K562 (cell line): ENCODE measurements around the gene CHD3. TPM values are rescaled to one million over a fixed set of nuclear protein-coding genes. Genes with fewer than 3 reads are reported as not detected.
A peak's percentile ranks its signal among the peaks of the same experiment; 100 is the strongest.

Source experiments
- CREBBP ChIP-seq: IDR thresholded peaks from one replicate; pipeline ENCODE4 v1.6.1; 2012; ENCODE audit warnings: low read depth, mild to moderate bottlenecking, control low read depth, inconsistent platforms, low read length
- CTBP1 ChIP-seq: fragments of 450-650 bp; IDR thresholded peaks from 2 replicates; pipeline ENCODE4 v1.6.1; 2016; ENCODE audit warnings: borderline replicate concordance
- EP300 ChIP-seq: IDR thresholded peaks from 2 replicates; pipeline ENCODE4 v1.6.1; 2012; ENCODE audit warnings: low read length, improper control_type of control experiment
- ETV6 ChIP-seq, 3 experiments: fragments of 150-350 bp in 1 of 3; sonication (generic) in 1 of 3; formaldehyde crosslinking in 1 of 3; IDR thresholded peaks; 2 replicates each; pipeline versions ENCODE4 v1.6.1 to v1.8.0; 2014 to 2022; ENCODE audit warnings: borderline replicate concordance in 2 of 3, low read depth in 2 of 3, antibody characterized with exemption in 1 of 3, low read length in 1 of 3, mild to moderate bottlenecking in 1 of 3, missing genetic modification reagents in 1 of 3
- FIP1L1 ChIP-seq: fragments of 200-400 bp; formaldehyde crosslinking; IDR thresholded peaks from 2 replicates; pipeline ENCODE4 v1.6.1; 2018; ENCODE audit warnings: mild to moderate bottlenecking, low read depth, low read length; ENCODE audit not compliant: poor library complexity, severe bottlenecking
- GTF2F1 ChIP-seq: IDR thresholded peaks from 2 replicates; pipeline ENCODE4 v1.6.1; 2011; ENCODE audit warnings: low read depth, low read length, improper control_type of control experiment
- HDAC3 ChIP-seq: fragments of 450-650 bp; IDR thresholded peaks from 2 replicates; pipeline ENCODE4 v1.6.1; 2018; ENCODE audit warnings: borderline replicate concordance, mild to moderate bottlenecking, moderate library complexity; ENCODE audit not compliant: partially characterized antibody
- MEIS2 ChIP-seq: fragments of 450-650 bp; IDR thresholded peaks from 2 replicates; pipeline ENCODE4 v1.6.1; 2014; ENCODE audit warnings: mild to moderate bottlenecking; ENCODE audit not compliant: partially characterized antibody
- NR4A1 ChIP-seq, 2 experiments: fragments of 250-450 bp in 1 of 2; fragments of 450-650 bp in 1 of 2; sonication (Bioruptor Pico) in 1 of 2; IDR thresholded peaks; 2 replicates each; pipeline versions ENCODE4 v1.4.0 to v1.6.1; 2016 to 2020; ENCODE audit warnings: mild to moderate bottlenecking in 2 of 2, missing compliant biosample characterization in 1 of 2, missing genetic modification characterization in 1 of 2, moderate library complexity in 1 of 2
- PCBP2 ChIP-seq: fragments of 200-400 bp; formaldehyde crosslinking; IDR thresholded peaks from 2 replicates; pipeline ENCODE4 v1.6.1; 2018; ENCODE audit warnings: low read length, low read depth, mild to moderate bottlenecking, moderate library complexity; ENCODE audit not compliant: poor library complexity, severe bottlenecking
- RFX5 ChIP-seq: IDR thresholded peaks from 2 replicates; pipeline ENCODE4 v1.6.1; 2011; ENCODE audit warnings: low read depth, mild to moderate bottlenecking, improper control_type of control experiment, low read length
- RFX7 ChIP-seq: fragments of 250-450 bp; sonication (Bioruptor Pico); IDR thresholded peaks from 2 replicates; pipeline ENCODE4 v1.5.1; 2021; ENCODE audit warnings: mild to moderate bottlenecking
- SETDB1 ChIP-seq: IDR thresholded peaks from one replicate; pipeline ENCODE4 v1.6.1; 2012; ENCODE audit warnings: low read length, control low read depth, inconsistent platforms
- SREBF2 ChIP-seq: sonication (generic); formaldehyde crosslinking; IDR thresholded peaks from 2 replicates; pipeline ENCODE4 v1.4.0; 2020; ENCODE audit warnings: mild to moderate bottlenecking, missing genetic modification reagents
- ZFPM2 ChIP-seq: fragments of 250-450 bp; sonication (Bioruptor Pico); IDR thresholded peaks from 2 replicates; pipeline ENCODE4 v1.5.1; 2022; ENCODE audit warnings: mild to moderate bottlenecking
- ZNF212 ChIP-seq: fragments of 450-650 bp; formaldehyde crosslinking; IDR thresholded peaks from 2 replicates; pipeline ENCODE4 v1.4.0; 2020; ENCODE audit warnings: mild to moderate bottlenecking
- ZNF263 ChIP-seq: sonication (generic); formaldehyde crosslinking; IDR thresholded peaks from 2 replicates; pipeline ENCODE4 v1.8.0; 2022; ENCODE audit warnings: mild to moderate bottlenecking, missing genetic modification reagents, borderline replicate concordance
- ZNF696 ChIP-seq: fragments of 250-450 bp; sonication (Bioruptor Pico); conservative IDR thresholded peaks from 2 replicates; pipeline ENCODE4 v1.4.0; 2020; ENCODE audit warnings: mild to moderate bottlenecking, moderate library complexity
- polyA plus RNA-seq, 8 experiments: library from polyadenylated mRNA; depleted of rRNA in 4 of 8; stranded (reverse) in 5 of 8; unstranded in 3 of 8; fragments of >200 nt; fragmentation: Nextera tagmentation in 2 of 8; fragmentation: Illumina TruSeq in 1 of 8; extraction: Ambion mirVana in 2 of 8; extraction: Trizol in 1 of 8; gene quantifications; 2 replicates each; pipeline versions ENCODE4 v1.2.1 to v1.2.3, GENCODE V29; 2011 to 2014; ENCODE audit warnings: inconsistent platforms in 1 of 8, missing spikeins in 1 of 8
- total RNA-seq, 7 experiments: library from RNA; depleted of rRNA in 6 of 7; stranded (reverse); fragments of >200 nt in 6 of 7; fragmentation: Illumina TruSeq in 2 of 7; extraction: Trizol in 2 of 7; gene quantifications; 2 replicates each; pipeline versions ENCODE4 v1.2.1 to v1.2.3, GENCODE V29; 2011 to 2021; ENCODE audit warnings: low replicate concordance in 1 of 7
- TF ChIP-seq, protein P1 (sequence below): sonication (generic); formaldehyde crosslinking; IDR thresholded peaks from 2 replicates; pipeline ENCODE4 v1.8.1; 2023; ENCODE audit warnings: mild to moderate bottlenecking, missing genetic modification reagents
- TF ChIP-seq, protein P2 (sequence below): fragments of 200-800 bp; sonication (Bioruptor generic); IDR thresholded peaks from 2 replicates; pipeline ENCODE4 v1.6.1; 2017; ENCODE audit warnings: missing genetic modification characterization, missing compliant biosample characterization
- TF ChIP-seq, protein P3 (sequence below): fragments of 450-650 bp; IDR thresholded peaks from 2 replicates; pipeline ENCODE4 v1.6.1; 2016
- TF ChIP-seq, protein P4 (sequence below): fragments of 200-800 bp; sonication (Bioruptor generic); IDR thresholded peaks from 2 replicates; pipeline ENCODE4 v1.6.1; 2017; ENCODE audit warnings: missing genetic modification characterization, missing compliant biosample characterization

CHD3 gene
- total and polyA plus RNA-seq, 9 of the 15 experiments (the other 6 are each of a cell fraction or from before 2014, with no cell fraction given): 0.39 to 38.2 (median 21.2) TPM

DNA sequence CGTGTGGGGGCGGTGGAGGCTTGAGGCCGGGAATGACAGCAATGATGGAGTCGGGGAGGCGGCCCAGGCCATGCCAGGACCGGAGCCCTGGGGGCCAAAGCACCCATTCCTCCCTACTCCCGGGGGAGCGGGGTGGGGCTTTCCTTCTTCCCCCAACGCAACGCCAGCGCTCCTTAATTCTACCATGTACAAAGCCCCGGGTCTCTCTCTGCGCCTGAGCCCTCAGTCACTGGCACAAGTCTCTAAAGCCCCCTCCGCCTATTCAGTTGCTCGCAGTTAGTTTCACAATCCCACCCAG is 27.7 kb downstream of the CHD3 start (continued):
- TF ChIP-seq RFX7 (no peak), HDAC3 (no peak), ZNF696 (CRISPR knock-in tag) (no peak), ZFPM2 (CRISPR knock-in tag) (no peak), RFX5 (no peak), ETV6 (IDR thresholded peaks at IDR 0.05; ENCODE audit: borderline replicate concordance in 1 of 2, low read depth in 2 of 2, low read length in 1 of 2) (no peak), ETV6 (CRISPR knock-in tag; IDR thresholded peaks at IDR 0.05; ENCODE audit: borderline replicate concordance) (no peak), GTF2F1 (no peak), ZNF212 (CRISPR knock-in tag) (no peak), MEIS2 (no peak), EP300 (no peak), SREBF2 (CRISPR knock-in tag) (no peak), CREBBP (no peak), PCBP2 (no peak), ZNF263 (CRISPR knock-in tag) (no peak), CTBP1 (no peak), FIP1L1 (no peak), SETDB1 (no peak), NR4A1 (CRISPR knock-in tag; IDR thresholded peaks at IDR 0.05) (no peak), NR4A1 (tag; IDR thresholded peaks at IDR 0.05) (no peak)
- TF ChIP-seq, protein P1, sequence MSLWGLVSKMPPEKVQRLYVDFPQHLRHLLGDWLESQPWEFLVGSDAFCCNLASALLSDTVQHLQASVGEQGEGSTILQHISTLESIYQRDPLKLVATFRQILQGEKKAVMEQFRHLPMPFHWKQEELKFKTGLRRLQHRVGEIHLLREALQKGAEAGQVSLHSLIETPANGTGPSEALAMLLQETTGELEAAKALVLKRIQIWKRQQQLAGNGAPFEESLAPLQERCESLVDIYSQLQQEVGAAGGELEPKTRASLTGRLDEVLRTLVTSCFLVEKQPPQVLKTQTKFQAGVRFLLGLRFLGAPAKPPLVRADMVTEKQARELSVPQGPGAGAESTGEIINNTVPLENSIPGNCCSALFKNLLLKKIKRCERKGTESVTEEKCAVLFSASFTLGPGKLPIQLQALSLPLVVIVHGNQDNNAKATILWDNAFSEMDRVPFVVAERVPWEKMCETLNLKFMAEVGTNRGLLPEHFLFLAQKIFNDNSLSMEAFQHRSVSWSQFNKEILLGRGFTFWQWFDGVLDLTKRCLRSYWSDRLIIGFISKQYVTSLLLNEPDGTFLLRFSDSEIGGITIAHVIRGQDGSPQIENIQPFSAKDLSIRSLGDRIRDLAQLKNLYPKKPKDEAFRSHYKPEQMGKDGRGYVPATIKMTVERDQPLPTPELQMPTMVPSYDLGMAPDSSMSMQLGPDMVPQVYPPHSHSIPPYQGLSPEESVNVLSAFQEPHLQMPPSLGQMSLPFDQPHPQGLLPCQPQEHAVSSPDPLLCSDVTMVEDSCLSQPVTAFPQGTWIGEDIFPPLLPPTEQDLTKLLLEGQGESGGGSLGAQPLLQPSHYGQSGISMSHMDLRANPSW (CRISPR knock-in tag): no peak
- TF ChIP-seq, protein P2, sequence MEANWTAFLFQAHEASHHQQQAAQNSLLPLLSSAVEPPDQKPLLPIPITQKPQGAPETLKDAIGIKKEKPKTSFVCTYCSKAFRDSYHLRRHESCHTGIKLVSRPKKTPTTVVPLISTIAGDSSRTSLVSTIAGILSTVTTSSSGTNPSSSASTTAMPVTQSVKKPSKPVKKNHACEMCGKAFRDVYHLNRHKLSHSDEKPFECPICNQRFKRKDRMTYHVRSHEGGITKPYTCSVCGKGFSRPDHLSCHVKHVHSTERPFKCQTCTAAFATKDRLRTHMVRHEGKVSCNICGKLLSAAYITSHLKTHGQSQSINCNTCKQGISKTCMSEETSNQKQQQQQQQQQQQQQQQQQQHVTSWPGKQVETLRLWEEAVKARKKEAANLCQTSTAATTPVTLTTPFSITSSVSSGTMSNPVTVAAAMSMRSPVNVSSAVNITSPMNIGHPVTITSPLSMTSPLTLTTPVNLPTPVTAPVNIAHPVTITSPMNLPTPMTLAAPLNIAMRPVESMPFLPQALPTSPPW (CRISPR knock-in tag): no peak
- TF ChIP-seq, protein P3, sequence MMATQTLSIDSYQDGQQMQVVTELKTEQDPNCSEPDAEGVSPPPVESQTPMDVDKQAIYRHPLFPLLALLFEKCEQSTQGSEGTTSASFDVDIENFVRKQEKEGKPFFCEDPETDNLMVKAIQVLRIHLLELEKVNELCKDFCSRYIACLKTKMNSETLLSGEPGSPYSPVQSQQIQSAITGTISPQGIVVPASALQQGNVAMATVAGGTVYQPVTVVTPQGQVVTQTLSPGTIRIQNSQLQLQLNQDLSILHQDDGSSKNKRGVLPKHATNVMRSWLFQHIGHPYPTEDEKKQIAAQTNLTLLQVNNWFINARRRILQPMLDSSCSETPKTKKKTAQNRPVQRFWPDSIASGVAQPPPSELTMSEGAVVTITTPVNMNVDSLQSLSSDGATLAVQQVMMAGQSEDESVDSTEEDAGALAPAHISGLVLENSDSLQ: peak; percentile 40
- TF ChIP-seq, protein P4, sequence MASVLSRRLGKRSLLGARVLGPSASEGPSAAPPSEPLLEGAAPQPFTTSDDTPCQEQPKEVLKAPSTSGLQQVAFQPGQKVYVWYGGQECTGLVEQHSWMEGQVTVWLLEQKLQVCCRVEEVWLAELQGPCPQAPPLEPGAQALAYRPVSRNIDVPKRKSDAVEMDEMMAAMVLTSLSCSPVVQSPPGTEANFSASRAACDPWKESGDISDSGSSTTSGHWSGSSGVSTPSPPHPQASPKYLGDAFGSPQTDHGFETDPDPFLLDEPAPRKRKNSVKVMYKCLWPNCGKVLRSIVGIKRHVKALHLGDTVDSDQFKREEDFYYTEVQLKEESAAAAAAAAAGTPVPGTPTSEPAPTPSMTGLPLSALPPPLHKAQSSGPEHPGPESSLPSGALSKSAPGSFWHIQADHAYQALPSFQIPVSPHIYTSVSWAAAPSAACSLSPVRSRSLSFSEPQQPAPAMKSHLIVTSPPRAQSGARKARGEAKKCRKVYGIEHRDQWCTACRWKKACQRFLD (CRISPR knock-in tag): peak; percentile 27; the same call in 1 of the 2 replicates
